LNCAP (cell line): ENCODE measurements around the gene USF2.

ENCODE experiments used
- CTCF ChIP-seq: fragments of 450-650 bp; IDR thresholded peaks from 2 replicates; pipeline ENCODE4 v1.5.1; 2017; ENCODE audit warnings: mild to moderate bottlenecking

USF2 gene

DNA sequence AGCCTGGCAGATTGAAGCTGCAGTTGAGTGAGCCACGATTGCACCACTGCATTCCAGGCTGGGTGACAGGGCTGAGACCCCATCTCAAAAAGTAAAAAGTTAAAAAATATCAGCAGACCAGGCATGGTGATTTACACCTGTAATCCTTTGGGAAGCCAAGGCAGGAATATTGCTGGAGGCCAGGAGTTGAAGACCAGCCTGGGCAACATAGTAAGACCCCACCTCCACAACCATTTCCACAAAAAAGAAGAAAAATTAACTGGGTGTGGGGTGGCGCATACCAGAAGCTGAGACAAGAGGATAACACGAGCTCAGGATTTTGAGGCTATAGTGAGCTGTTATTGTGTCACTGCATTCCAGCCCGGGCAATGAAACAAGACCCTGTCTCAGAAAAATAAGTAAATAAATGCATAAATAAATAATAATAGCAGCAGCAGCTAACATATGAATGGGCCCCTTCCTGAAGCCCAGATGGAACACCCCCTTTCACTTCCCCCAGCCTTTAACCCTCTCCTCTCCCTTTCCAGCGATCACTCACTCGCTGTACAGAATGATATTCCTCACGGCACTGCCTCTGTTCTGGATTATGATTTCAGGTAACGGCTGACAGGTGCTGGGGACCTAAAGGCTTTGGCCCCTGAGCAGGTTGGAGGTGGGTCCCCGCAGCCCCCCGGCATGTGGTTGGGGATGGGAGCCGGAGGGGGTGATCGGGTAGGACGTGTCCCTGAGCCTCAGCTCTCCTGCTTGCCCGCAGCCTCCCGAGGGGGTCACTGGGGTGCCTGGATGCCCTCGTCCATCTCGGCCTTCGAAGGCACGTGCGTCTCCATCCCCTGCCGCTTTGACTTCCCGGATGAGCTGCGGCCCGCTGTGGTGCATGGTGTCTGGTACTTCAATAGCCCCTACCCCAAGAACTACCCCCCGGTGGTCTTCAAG, 26.4 kb downstream of the USF2 start:
- no peak for TF ChIP-seq CTCF

GRCh38 chr19:35295792-35296462, 27.2 kb downstream of the USF2 start:
- no peak for TF ChIP-seq CTCF

- TF ChIP-seq CTCF, result no peak
These were observed 28.1 kb downstream of the USF2 start for GRCh38 chr19:35296644-35297514.

DNA sequence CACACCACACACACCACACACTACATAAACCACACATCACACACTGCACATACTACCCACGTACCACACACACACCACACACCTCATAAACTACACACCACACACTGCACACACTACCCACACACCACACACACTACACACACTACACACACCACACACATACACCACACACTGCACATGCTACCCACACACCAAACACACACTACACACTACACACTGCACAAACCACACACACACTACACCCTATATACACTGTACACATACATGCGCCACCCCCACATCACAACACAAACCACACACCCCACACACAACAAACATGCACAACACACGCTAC, 28.7 kb downstream of the USF2 start:
- TF ChIP-seq CTCF, result no peak

- TF ChIP-seq CTCF, result no peak
These were observed 29.2 kb downstream of the USF2 start for GRCh38 chr19:35297922-35298321.

- TF ChIP-seq CTCF, result no peak
These were observed 29.8 kb downstream of the USF2 start for GRCh38 chr19:35298561-35298972.
